CD4-positive, alpha-beta T cell treated with Interleukin-15 for 1 hour (primary cell): ENCODE measurements around the gene SPNS3.

Source experiments
- DNase-seq: peaks from one replicate; pipeline ENCODE4 v3.0.0-alpha.2; 2020

Gene SPNS3

GRCh38 chr17:4531988-4532736 lies 98.4 kb downstream of the SPNS3 start:
- DNase-seq, result no peak

DNA sequence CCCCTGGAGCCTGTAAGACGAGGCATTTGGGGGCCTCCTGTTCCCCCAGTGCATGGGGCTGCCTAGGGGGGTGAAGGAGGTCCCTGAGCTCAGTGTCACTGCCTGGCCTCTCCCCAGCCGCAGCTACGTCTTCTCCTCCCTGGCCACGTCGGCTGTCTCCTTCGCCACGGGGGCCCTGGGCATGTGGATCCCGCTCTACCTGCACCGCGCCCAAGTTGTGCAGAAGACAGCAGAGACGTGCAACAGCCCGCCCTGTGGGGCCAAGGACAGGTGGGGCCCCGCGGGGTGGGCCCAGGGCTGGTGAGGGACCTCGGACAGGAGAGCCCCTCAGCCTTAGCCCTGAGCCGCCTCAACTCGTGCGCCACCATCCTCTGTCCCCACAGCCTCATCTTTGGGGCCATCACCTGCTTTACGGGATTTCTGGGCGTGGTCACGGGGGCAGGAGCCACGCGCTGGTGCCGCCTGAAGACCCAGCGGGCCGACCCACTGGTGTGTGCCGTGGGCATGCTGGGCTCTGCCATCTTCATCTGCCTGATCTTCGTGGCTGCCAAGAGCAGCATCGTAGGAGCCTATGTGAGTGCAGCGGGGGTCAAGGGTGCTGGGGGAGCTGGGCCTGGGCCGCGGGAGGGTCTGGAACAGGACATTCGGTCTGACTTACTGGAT lies 99.3 kb downstream of the SPNS3 start:
- DNase-seq, result no peak

DNA sequence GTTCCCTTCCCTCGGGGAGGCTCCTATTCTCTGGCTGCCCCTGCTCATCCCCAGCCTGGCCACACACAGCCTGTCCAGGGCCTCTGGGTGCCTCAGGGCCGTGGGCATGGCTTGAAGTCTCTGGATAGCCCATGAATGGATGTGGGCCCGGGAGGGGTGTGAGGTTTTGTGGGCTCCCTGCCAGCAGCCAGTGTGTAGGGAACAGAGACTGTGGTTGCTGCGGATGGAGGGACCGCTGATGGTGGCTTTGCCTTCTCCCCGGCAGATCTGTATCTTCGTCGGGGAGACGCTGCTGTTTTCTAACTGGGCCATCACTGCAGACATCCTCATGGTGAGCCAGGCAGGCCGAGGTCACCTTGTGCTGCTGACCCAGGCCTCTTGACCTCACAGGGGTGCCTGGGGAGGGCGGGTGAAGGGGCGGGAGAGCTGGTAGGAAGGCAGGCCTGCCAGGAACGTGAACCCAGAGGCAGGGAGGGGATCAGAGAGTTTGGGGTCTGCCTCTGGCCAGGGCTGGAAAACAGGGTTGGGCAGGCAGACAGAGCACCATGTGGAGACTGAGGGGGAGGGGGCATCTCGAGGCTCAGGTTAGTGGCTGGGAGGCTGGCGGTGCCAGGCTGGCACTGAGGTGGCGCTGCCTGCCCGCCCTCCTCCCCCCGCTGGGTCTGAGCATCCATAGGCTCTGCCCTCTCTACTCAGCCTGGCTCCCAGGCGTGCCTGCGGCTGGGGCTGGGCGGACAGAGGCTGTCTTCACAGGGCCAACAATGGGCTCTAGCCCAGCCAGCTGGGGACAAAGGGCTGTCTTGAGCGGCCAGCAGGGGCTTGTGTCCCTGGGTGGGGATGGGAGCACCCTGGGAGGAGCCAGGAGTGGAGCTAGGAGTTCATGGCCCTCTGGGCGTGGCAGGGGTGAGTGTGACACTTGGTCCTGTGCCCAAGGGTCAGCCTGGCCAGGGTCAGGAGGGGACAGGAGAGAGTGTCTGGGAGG lies 100.1 kb downstream of the SPNS3 start:
- no peak for DNase-seq

- no peak for DNase-seq
Observed at GRCh38 chr17:4534515-4534914, 100.8 kb downstream of the SPNS3 start.

GRCh38 chr17:4534928-4535666 lies 101.4 kb downstream of the SPNS3 start:
- DNase-seq, result no peak

GRCh38 chr17:4535667-4536258 lies 102.0 kb downstream of the SPNS3 start:
- DNase-seq, result no peak

GRCh38 chr17:4536259-4536741 lies 102.6 kb downstream of the SPNS3 start:
- no peak for DNase-seq

DNA sequence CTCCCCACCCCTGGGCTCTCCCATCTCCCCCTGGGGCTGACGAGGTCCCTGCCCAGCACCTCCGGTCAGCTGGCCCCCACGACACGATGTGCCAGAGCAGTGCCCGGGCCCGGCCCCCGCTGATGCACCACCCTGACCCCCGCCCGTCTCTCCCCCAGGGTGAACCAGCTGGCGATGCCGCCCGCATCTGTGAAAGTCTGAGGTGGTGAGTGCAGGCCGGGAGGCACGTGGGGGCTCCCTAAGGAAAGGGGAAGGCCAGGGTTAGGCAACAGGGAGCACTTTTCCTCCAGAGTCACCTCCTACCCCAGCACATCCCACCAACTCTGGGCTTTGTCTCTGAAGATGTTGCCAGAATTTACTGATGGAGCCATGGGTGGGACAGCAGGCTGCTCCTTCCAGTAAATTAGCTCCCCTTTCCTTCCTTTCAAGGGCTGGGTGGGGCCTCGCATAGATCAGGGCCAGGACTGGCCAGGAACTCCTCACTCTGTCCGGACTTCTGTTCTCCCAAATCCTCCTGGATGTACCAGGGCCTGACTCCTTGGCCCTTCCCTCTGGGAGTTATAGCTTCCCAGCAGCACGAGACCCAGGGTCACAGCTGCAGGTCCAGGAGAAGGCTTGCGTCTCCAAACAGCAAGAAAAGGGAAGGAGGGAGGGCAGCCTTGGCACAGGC lies 103.1 kb downstream of the SPNS3 start:
- DNase-seq, result no peak
